ENCODE results near the gene KRT83.

KRT83 gene

DNA sequence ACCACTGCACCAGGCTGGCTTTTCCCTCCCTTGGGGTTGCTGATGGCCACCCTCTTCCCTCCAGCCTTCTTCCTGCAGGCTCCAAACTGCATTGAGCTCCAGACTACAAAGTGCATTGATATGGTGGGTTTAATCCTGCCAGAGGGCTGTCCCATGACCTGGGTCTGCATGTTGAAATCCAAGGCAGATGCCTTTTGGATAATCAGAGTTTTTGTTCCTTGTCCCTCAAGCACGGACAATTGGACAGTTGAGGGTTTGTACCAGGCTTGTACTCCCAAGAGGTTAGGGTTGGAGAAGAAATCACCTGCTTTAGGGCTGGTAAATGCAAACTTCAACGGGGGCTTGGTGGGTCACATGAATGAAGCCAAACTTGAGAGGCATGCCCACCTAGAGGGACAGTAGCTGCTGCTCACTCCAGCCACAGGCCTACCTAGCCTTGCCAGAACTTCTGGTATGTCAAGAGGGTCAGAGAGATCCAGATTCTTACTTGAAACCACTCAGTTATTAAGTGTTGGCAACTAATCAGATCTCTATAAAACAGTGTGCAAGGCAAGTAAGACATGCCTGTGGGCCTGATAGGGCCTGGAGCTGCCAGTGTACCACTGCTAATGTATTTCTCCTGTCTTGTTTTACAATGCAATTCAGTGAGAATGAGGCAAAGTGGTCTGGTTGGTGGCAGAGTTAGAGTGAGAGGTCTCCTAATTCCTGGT, 21.7 kb upstream of the KRT83 start:
- TF ChIP-seq, protein P1, sequence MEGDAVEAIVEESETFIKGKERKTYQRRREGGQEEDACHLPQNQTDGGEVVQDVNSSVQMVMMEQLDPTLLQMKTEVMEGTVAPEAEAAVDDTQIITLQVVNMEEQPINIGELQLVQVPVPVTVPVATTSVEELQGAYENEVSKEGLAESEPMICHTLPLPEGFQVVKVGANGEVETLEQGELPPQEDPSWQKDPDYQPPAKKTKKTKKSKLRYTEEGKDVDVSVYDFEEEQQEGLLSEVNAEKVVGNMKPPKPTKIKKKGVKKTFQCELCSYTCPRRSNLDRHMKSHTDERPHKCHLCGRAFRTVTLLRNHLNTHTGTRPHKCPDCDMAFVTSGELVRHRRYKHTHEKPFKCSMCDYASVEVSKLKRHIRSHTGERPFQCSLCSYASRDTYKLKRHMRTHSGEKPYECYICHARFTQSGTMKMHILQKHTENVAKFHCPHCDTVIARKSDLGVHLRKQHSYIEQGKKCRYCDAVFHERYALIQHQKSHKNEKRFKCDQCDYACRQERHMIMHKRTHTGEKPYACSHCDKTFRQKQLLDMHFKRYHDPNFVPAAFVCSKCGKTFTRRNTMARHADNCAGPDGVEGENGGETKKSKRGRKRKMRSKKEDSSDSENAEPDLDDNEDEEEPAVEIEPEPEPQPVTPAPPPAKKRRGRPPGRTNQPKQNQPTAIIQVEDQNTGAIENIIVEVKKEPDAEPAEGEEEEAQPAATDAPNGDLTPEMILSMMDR (IDR thresholded peaks at IDR 0.05; ENCODE audit: low read depth, low read length, missing control alignments): no peak
- no peak overlapping the region for H3K4me3 ChIP-seq (replicated peaks; ENCODE audit: low read depth, low read length)
- DNase-seq (ENCODE audit: extremely low read depth, low read depth): no peak

DNA sequence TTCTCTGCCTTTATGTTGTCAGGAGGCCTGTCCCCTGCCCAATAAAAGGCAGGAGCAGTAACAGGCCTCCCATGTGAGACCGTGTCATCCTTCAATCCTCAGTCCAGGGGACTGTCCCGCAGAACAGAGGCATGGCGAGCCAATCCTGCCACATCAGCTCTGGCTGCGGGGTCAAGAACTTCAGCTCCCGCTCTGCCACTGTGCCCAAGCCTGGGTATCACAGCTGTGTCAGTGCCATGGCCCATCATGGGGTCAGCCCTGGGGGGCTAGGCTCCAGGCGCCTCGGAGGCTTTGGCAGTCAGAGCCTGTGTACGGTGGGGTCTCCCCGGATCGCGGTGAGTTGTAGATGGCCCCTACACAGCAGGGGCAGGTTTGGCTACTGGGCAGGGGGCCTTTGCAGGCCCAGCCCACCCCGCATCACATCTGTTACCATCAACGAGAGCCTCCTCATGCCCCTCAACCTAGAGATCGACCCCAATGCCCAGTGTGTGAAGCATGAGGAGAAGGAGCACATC, 19.9 kb upstream of the KRT83 start:
- TF ChIP-seq, protein P1 (IDR thresholded peaks at IDR 0.05; ENCODE audit: low read depth, low read length, missing control alignments): no peak
- DNase-seq (ENCODE audit: extremely low read depth, low read depth): no peak
- no peak overlapping the region for H3K4me3 ChIP-seq (replicated peaks; ENCODE audit: low read depth, low read length)

DNA sequence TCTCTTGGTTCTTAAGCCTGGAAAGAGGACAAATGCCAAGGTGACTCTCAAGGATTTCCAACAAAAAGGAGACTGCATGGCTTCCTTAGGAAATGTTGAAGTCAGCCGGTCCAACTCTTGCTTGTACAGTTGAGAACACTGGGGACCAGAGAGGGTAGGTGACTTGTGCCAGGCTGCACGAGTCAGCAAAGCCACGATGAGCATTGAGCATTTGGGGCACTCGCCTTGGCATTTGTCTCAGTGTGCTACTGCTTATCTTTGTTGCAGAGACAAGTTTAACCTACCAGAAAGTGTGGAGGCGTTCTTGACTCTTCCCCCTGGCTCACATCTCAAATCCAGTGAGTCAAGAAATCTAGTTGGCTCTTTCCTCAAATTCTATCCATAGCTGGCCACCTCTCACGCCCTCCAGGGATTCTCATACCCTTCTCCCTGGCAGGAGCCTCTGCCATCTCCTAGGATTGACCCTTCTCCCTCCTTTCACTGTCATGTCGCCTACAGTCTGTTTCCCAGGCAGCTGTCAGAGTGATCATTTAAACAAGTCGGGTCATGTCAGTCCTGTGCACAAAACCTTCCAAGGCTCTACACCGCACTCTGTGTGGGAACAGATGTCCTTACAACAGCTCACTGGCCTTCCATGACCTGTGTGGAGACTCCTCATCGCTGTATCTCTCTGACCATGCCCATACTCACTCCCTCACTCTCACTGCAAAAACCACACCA, 17.2 kb upstream of the KRT83 start:
- TF ChIP-seq, protein P1 (IDR thresholded peaks at IDR 0.05; ENCODE audit: low read depth, low read length, missing control alignments): no peak
- no peak overlapping the region for H3K4me3 ChIP-seq (replicated peaks; ENCODE audit: low read depth, low read length)
- DNase-seq (ENCODE audit: extremely low read depth, low read depth): no peak

DNA sequence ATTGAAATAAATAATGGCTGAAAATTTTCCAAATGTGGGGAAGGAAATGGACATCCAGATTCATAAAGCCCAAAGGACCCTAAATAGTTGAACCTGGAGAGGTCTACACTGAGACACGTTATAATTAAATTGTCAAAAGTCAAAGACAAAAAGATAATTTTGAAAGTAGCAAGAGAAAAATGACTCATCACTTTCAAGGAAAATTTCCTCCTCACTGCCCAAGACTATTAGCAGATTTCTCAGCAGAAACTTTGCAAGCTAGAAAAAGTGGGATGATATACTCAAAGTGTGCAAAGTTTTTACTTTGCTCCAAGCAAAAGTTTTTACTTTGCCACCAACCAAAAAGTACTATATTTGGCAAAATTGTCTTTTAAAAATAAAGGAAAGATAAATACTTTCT, 15.9 kb upstream of the KRT83 start:
- H3K4me3 ChIP-seq (replicated peaks; ENCODE audit: low read depth, low read length): no peak overlapping the region
- no peak for DNase-seq (ENCODE audit: extremely low read depth, low read depth)

DNA sequence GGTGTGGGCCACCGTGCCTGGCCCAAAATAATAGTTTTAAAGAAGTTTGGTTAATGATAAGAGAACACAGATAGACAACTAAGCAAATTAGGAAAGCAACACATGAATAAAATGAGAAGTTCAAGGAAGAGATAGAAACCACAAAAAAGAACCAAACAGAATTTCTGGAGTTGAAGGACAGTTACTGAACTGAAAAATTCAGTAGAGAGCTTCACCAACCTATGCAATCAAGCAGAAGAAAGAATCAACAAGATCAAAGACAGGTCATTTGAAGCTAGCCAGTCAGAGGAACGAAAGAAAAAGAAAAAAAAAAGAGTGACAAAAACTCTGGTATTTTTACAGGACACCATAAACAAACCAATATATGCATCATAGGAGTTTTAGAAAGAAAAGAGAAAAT, 15.4 kb upstream of the KRT83 start:
- H3K4me3 ChIP-seq (replicated peaks; ENCODE audit: low read depth, low read length): no peak overlapping the region
- TF ChIP-seq, protein P1 (IDR thresholded peaks at IDR 0.05; ENCODE audit: low read depth, low read length, missing control alignments): no peak
- DNase-seq (ENCODE audit: extremely low read depth, low read depth): no peak

More for the DNA sequence above, 15.9 kb upstream of the KRT83 start:
- TF ChIP-seq, protein P1 (IDR thresholded peaks at IDR 0.05; ENCODE audit: low read depth, low read length, missing control alignments): no peak

DNA sequence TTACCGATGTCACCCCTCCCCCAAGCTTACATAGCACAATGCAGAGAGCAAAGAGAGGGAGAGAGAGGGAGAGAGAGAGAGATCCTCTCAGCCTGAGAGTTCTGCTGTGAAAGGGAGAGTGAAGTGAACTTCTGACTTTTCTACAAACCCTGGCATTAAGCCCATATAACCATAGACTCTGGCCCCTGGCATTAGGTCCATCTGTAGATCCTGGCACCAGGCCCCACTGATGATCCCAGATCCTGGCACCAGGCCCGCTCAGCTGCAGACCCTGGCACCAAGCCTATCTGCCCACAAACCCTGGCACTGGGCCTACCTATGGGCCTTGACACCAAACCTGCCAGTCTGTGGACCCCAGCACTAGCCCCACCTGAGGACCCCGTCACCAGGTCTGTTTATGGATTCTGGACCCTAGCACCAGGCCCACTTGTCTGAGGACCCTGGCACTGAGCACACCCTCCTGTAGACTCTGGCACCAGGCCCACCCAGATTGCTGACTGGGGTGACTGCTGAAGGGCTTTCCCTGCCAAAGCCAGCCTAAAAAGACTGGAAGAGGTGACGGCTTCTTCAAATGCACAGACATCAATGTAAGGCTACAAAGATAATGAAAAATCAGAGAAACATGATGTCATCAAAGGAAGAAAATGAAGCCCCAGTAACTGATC, 14.5 kb upstream of the KRT83 start:
- no peak overlapping the region for H3K4me3 ChIP-seq (replicated peaks; ENCODE audit: low read depth, low read length)
- TF ChIP-seq, protein P1 (IDR thresholded peaks at IDR 0.05; ENCODE audit: low read depth, low read length, missing control alignments): no peak
- no peak for DNase-seq (ENCODE audit: extremely low read depth, low read depth)

Measured in HFF-Myc (cell line).